HepG2 (cell line): ENCODE results near the gene ZMYND8. TPM values are rescaled to one million over a fixed set of nuclear protein-coding genes. Genes with fewer than 3 reads are reported as not detected.
A peak's percentile ranks its signal among the peaks of the same experiment; 100 is the strongest.

ENCODE experiments used
- FOXA3 ChIP-seq: IDR thresholded peaks from 2 replicates; pipeline ENCODE4 v1.6.1; 2016; ENCODE audit warnings: missing genetic modification reagents, missing compliant biosample characterization
- GZF1 ChIP-seq: sonication (generic); formaldehyde crosslinking; IDR thresholded peaks from 2 replicates; pipeline ENCODE4 v1.5.1; 2020; ENCODE audit warnings: mild to moderate bottlenecking, missing genetic modification reagents
- KDM5B ChIP-seq: sonication (generic); formaldehyde crosslinking; IDR thresholded peaks from 2 replicates; pipeline ENCODE4 v1.4.0; 2020; ENCODE audit warnings: missing genetic modification reagents, mild to moderate bottlenecking, borderline replicate concordance
- MED1 ChIP-seq: sonication (generic); formaldehyde crosslinking; IDR thresholded peaks from 2 replicates; pipeline ENCODE4 v1.4.0; 2020; ENCODE audit warnings: missing genetic modification reagents
- SALL1 ChIP-seq: sonication (generic); formaldehyde crosslinking; IDR thresholded peaks from 2 replicates; pipeline ENCODE4 v1.8.0; 2022; ENCODE audit warnings: mild to moderate bottlenecking, missing genetic modification reagents
- SOX6 ChIP-seq, 2 experiments: fragments of 450-650 bp in 1 of 2; sonication (generic) in 1 of 2; formaldehyde crosslinking in 1 of 2; IDR thresholded peaks; 2 replicates each; pipeline versions ENCODE4 v1.4.0 to v1.6.1; 2017 to 2020; ENCODE audit warnings: antibody characterized with exemption in 1 of 2, mild to moderate bottlenecking in 1 of 2, missing genetic modification reagents in 1 of 2
- SPEN ChIP-seq: sonication (generic); formaldehyde crosslinking; IDR thresholded peaks from 2 replicates; pipeline ENCODE4 v1.5.1; 2020; ENCODE audit warnings: low read depth, mild to moderate bottlenecking, missing genetic modification reagents
- TAF1 ChIP-seq: sonication (generic); formaldehyde crosslinking; IDR thresholded peaks from 2 replicates; pipeline ENCODE4 v1.4.0; 2020; ENCODE audit warnings: missing genetic modification reagents
- ZFP36L1 ChIP-seq: sonication (generic); formaldehyde crosslinking; IDR thresholded peaks from 2 replicates; pipeline ENCODE4 v1.8.0; 2022; ENCODE audit warnings: mild to moderate bottlenecking, missing genetic modification reagents, moderate library complexity
- ZNF274 ChIP-seq: sonication (generic); formaldehyde crosslinking; IDR thresholded peaks from 2 replicates; pipeline ENCODE4 v1.5.1; 2020; ENCODE audit warnings: mild to moderate bottlenecking, missing genetic modification reagents
- ZNF331 ChIP-seq: sonication (generic); formaldehyde crosslinking; IDR thresholded peaks from 2 replicates; pipeline ENCODE4 v1.4.0; 2020; ENCODE audit warnings: missing genetic modification reagents
- ZNF407 ChIP-seq: sonication (generic); formaldehyde crosslinking; IDR thresholded peaks from one replicate; pipeline ENCODE4 v1.5.1; 2020; ENCODE audit warnings: mild to moderate bottlenecking, missing genetic modification reagents; ENCODE audit errors: not compliant biosample characterization
- ZNF556 ChIP-seq: sonication (generic); formaldehyde crosslinking; IDR thresholded peaks from 2 replicates; pipeline ENCODE4 v1.4.0; 2020; ENCODE audit warnings: mild to moderate bottlenecking, missing genetic modification reagents, borderline replicate concordance
- ZNF557 ChIP-seq: sonication (generic); formaldehyde crosslinking; IDR thresholded peaks from 2 replicates; pipeline ENCODE4 v1.4.0; 2020; ENCODE audit warnings: missing genetic modification reagents
- ZNF761 ChIP-seq: sonication (generic); formaldehyde crosslinking; conservative IDR thresholded peaks from 2 replicates; pipeline ENCODE4 v1.4.0; 2020; ENCODE audit warnings: mild to moderate bottlenecking, missing genetic modification reagents
- ZSCAN21 ChIP-seq: sonication (generic); formaldehyde crosslinking; IDR thresholded peaks from 2 replicates; pipeline ENCODE4 v1.8.0; 2022; ENCODE audit warnings: mild to moderate bottlenecking, missing genetic modification reagents, moderate library complexity, borderline replicate concordance
- polyA plus RNA-seq, 8 experiments: library from polyadenylated mRNA; depleted of rRNA in 3 of 8; stranded (reverse) in 7 of 8; unstranded in 1 of 8; fragments of >200 nt; fragmentation: Illumina TruSeq in 4 of 8; extraction: Trizol in 4 of 8; gene quantifications; 2 replicates each; pipeline versions ENCODE4 v1.2.1 to v1.2.3, GENCODE V29; 2011 to 2016; ENCODE audit warnings: low read depth in 4 of 8, missing spikeins in 1 of 8, mixed read lengths in 1 of 8; ENCODE audit not compliant: insufficient read depth in 1 of 8
- total RNA-seq, 5 experiments: library from RNA; depleted of rRNA; stranded (reverse); fragments of >200 nt; fragmentation: Illumina TruSeq; extraction: Trizol; gene quantifications; 2 replicates each; pipeline ENCODE4 v1.2.3, GENCODE V29; 2016; ENCODE audit warnings: low read depth in 1 of 5
- TF ChIP-seq, protein P1 (sequence below): sonication (generic); formaldehyde crosslinking; conservative IDR thresholded peaks from 2 replicates; pipeline ENCODE4 v1.4.0; 2020; ENCODE audit warnings: missing genetic modification reagents

The ZMYND8 gene
- total and polyA plus RNA-seq, 2 of the 13 experiments (the other 11 are each of a cell fraction or from before 2014, with no cell fraction given): 53.9 to 84.7 TPM

GRCh38 chr20:47370850-47371782 is 14.6 kb upstream of the ZMYND8 start (continued):
- TF ChIP-seq ZNF407 (CRISPR knock-in tag) (peak; percentile 41), SPEN (peak; percentile 58), TAF1 (CRISPR knock-in tag) (peak; percentile 46; the same call in 1 of the 2 replicates), ZFP36L1 (CRISPR knock-in tag) (0 out of 2 replicates have a peak, but pooled peaks have one; percentile 47), GZF1 (CRISPR knock-in tag) (0 out of 2 replicates have a peak, but pooled peaks have one; percentile 62), ZNF556 (CRISPR knock-in tag) (0 out of 2 replicates have a peak, but pooled peaks have one; percentile 71), ZNF761 (CRISPR knock-in tag) (peak; percentile 62; the same call in 1 of the 2 replicates), FOXA3 (CRISPR knock-in tag) (peak; percentile 9; the same call in 1 of the 2 replicates), ZNF274 (CRISPR knock-in tag) (peak; percentile 77; the same call in 1 of the 2 replicates), SALL1 (peak; percentile 64), MED1 (CRISPR knock-in tag) (peak; percentile 22; the same call in 1 of the 2 replicates), ZSCAN21 (CRISPR knock-in tag) (no peak), ZNF331 (CRISPR knock-in tag) (0 out of 2 replicates have a peak, but pooled peaks have one; percentile 13), SOX6 (IDR thresholded peaks at IDR 0.05) (no peak), SOX6 (CRISPR knock-in tag; IDR thresholded peaks at IDR 0.05) (peak; percentile 29), ZNF557 (CRISPR knock-in tag) (0 out of 2 replicates have a peak, but pooled peaks have one; percentile 61), KDM5B (CRISPR knock-in tag) (peak; percentile 77)
- TF ChIP-seq, protein P1, sequence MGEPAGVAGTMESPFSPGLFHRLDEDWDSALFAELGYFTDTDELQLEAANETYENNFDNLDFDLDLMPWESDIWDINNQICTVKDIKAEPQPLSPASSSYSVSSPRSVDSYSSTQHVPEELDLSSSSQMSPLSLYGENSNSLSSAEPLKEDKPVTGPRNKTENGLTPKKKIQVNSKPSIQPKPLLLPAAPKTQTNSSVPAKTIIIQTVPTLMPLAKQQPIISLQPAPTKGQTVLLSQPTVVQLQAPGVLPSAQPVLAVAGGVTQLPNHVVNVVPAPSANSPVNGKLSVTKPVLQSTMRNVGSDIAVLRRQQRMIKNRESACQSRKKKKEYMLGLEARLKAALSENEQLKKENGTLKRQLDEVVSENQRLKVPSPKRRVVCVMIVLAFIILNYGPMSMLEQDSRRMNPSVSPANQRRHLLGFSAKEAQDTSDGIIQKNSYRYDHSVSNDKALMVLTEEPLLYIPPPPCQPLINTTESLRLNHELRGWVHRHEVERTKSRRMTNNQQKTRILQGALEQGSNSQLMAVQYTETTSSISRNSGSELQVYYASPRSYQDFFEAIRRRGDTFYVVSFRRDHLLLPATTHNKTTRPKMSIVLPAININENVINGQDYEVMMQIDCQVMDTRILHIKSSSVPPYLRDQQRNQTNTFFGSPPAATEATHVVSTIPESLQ (CRISPR knock-in tag): no peak
